ENCODE measurements around the gene BICC1. TPM values are rescaled to one million over a fixed set of nuclear protein-coding genes. Genes with fewer than 3 reads are reported as not detected.
A peak's percentile ranks its signal among the peaks of the same experiment; 100 is the strongest.

BICC1 gene
- total RNA-seq, 6 donors from 2014 or later, result 3.1 to 10.5 (median 3.9) TPM

- 74 to 91% methylated on average over 3 of the region's 3 CpGs for WGBS, 2 donors
- no peak overlapping the region for H3K27ac ChIP-seq
- H3K27me3 ChIP-seq, result no peaks in the 10 kb centered on the region
- H3K36me3 ChIP-seq, result no peaks in the 10 kb centered on the region
- no peak for TF ChIP-seq POLR2AphosphoS5 (IDR thresholded peaks at IDR 0.05)
- TF ChIP-seq EP300 (IDR thresholded peaks at IDR 0.05), result no peak
- TF ChIP-seq, protein P1, sequence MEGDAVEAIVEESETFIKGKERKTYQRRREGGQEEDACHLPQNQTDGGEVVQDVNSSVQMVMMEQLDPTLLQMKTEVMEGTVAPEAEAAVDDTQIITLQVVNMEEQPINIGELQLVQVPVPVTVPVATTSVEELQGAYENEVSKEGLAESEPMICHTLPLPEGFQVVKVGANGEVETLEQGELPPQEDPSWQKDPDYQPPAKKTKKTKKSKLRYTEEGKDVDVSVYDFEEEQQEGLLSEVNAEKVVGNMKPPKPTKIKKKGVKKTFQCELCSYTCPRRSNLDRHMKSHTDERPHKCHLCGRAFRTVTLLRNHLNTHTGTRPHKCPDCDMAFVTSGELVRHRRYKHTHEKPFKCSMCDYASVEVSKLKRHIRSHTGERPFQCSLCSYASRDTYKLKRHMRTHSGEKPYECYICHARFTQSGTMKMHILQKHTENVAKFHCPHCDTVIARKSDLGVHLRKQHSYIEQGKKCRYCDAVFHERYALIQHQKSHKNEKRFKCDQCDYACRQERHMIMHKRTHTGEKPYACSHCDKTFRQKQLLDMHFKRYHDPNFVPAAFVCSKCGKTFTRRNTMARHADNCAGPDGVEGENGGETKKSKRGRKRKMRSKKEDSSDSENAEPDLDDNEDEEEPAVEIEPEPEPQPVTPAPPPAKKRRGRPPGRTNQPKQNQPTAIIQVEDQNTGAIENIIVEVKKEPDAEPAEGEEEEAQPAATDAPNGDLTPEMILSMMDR (IDR thresholded peaks at IDR 0.05), result no peak
- no peak for TF ChIP-seq POLR2A (IDR thresholded peaks at IDR 0.05)
- no peaks in the 10 kb centered on the region for H3K9me3 ChIP-seq
- H3K4me3 ChIP-seq, result no peak overlapping the region
- no peak for DNase-seq
- peak in 1 of 2 donors; percentile 90 for ATAC-seq (ENCODE audit: low FRiP score in 2 of 2)
- H3K4me1 ChIP-seq, result no peaks in the 10 kb centered on the region
Observed at GRCh38 chr10:58625070-58625469, 112.4 kb downstream of the BICC1 start.

DNA sequence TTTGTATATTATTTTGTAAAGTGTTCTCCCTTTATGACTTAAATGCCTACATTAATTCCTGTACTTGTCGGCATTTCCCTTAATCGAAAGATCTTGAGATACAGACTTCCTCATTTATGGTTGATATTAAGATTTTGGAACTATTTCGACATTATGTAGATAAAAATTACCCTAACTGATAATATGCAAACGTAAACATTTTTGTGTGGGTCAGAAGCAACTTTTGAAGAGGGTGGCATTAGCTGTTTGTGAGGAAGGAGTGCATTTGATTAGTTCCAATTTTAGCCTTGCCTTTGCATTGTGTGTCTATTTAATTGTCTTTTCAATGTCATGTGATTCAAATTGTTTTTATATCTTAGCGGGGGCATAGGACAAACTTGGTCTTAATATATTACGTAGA is 114.7 kb downstream of the BICC1 start:
- H3K4me3 ChIP-seq, result no peak overlapping the region
- TF ChIP-seq EP300 (IDR thresholded peaks at IDR 0.05), result no peak
- TF ChIP-seq POLR2A (IDR thresholded peaks at IDR 0.05), result no peak
- TF ChIP-seq, protein P1 (IDR thresholded peaks at IDR 0.05), result no peak
- WGBS, 2 donors, result 84% methylated on average over 6 of the region's 6 CpGs
- ATAC-seq (ENCODE audit: low FRiP score in 2 of 2) (no peak), DNase-seq (no peak)
- H3K36me3 ChIP-seq, result no peaks in the 10 kb centered on the region
- H3K9me3 ChIP-seq, result no peaks in the 10 kb centered on the region
- H3K27me3 ChIP-seq, result no peaks in the 10 kb centered on the region
- H3K4me1 ChIP-seq, result peaks cover 0 to 3% (median 0%) of the 10 kb centered on the region in 4 donors
- no peak overlapping the region for H3K27ac ChIP-seq

GRCh38 chr10:58631715-58632114 is 119.0 kb downstream of the BICC1 start:
- ATAC-seq (ENCODE audit: low FRiP score in 2 of 2) (no peak), DNase-seq (no peak)
- H3K36me3 ChIP-seq, result no peaks in the 10 kb centered on the region
- H3K4me3 ChIP-seq, result no peak overlapping the region
- H3K4me1 ChIP-seq, result peaks cover 0 to 5% (median 0%) of the 10 kb centered on the region in 4 donors
- no peaks in the 10 kb centered on the region for H3K9me3 ChIP-seq
- WGBS, 2 donors, result 41 to 43% methylated on average over 2 of the region's 2 CpGs
- TF ChIP-seq POLR2A (IDR thresholded peaks at IDR 0.05) (no peak), EP300 (IDR thresholded peaks at IDR 0.05) (no peak), POLR2AphosphoS5 (IDR thresholded peaks at IDR 0.05) (no peak)
- TF ChIP-seq, protein P1 (IDR thresholded peaks at IDR 0.05), result no peak
- no peak overlapping the region for H3K27ac ChIP-seq
- no peaks in the 10 kb centered on the region for H3K27me3 ChIP-seq

GRCh38 chr10:58632216-58632615 is 119.5 kb downstream of the BICC1 start:
- TF ChIP-seq POLR2AphosphoS5 (IDR thresholded peaks at IDR 0.05), result no peak
- no peak for TF ChIP-seq EP300 (IDR thresholded peaks at IDR 0.05)
- TF ChIP-seq POLR2A (IDR thresholded peaks at IDR 0.05), result no peak
- TF ChIP-seq, protein P1 (IDR thresholded peaks at IDR 0.05), result no peak
- WGBS, 2 donors, result 55 to 57% methylated on average over 4 of the region's 4 CpGs
- Histone ChIP-seq H3K9me3 (no peaks in the 10 kb centered on the region), H3K36me3 (no peaks in the 10 kb centered on the region), H3K27ac (no peak overlapping the region), H3K27me3 (no peaks in the 10 kb centered on the region), H3K4me3 (no peak overlapping the region), H3K4me1 (peaks cover 0 to 5% (median 0%) of the 10 kb centered on the region in 4 donors)
- no peak for DNase-seq
- ATAC-seq (ENCODE audit: low FRiP score in 2 of 2), result no peak

GRCh38 chr10:58637352-58637751 is 124.7 kb downstream of the BICC1 start:
- Histone ChIP-seq H3K27ac (no peak overlapping the region), H3K9me3 (no peaks in the 10 kb centered on the region), H3K27me3 (no peaks in the 10 kb centered on the region), H3K36me3 (no peaks in the 10 kb centered on the region), H3K4me1 (peaks cover 0 to 2% (median 0%) of the 10 kb centered on the region in 4 donors), H3K4me3 (no peak overlapping the region)
- WGBS, 2 donors, result 78 to 82% methylated on average over 5 of the region's 5 CpGs
- no peak for ATAC-seq (ENCODE audit: low FRiP score in 2 of 2)
- TF ChIP-seq, protein P1 (IDR thresholded peaks at IDR 0.05), result no peak
- no peak for DNase-seq

Data from upper lobe of left lung (tissue), 6 donors.